Activated B cell treated with CpG ODN at 0.5 μM for 24 hours (primary cell): ENCODE measurements around the gene IGFLR1. TPM values are rescaled to one million over a fixed set of nuclear protein-coding genes. Genes with fewer than 3 reads are reported as not detected.
"Not testable (repeated sequence)": the region's sequence is repeated elsewhere in the genome, so short reads cannot be mapped to it uniquely, and the experiment has no call there.

ENCODE experiments used
- ATAC-seq: fragments of 200-7000 bp; cut with Tn5 transposase; one replicate; pipeline ENCODE4 v1.10.0; 2021; ENCODE audit warnings: low read depth, mild to moderate bottlenecking, moderate library complexity
- CTCF ChIA-PET: fragments of 350-600 bp; sonication (Branson Sonifier 250); formaldehyde crosslinking; loops from one replicate; lab custom pipeline; 2021; ENCODE audit warnings: antibody characterized with exemption; lab: Charles Lee
- POLR2A ChIA-PET: fragments of 350-600 bp; sonication (Branson Sonifier 250); formaldehyde crosslinking; loops from one replicate; lab custom pipeline; 2021; ENCODE audit warnings: antibody characterized with exemption; lab: Charles Lee
- DNase-seq: peaks from one replicate; pipeline ENCODE4 v3.0.0; 2022
- H3K27ac Mint-ChIP-seq: one replicate; pipeline ENCODE4 v1.8.0; 2020; ENCODE audit warnings: mixed read lengths
- H3K27me3 Mint-ChIP-seq: one replicate; pipeline ENCODE4 v1.8.0; 2021; ENCODE audit warnings: mixed read lengths
- H3K36me3 Mint-ChIP-seq: one replicate; pipeline ENCODE4 v1.8.0; 2021; ENCODE audit warnings: low read depth, mixed read lengths
- H3K4me1 Mint-ChIP-seq: one replicate; pipeline ENCODE4 v1.8.0; 2021; ENCODE audit warnings: mixed read lengths
- H3K4me3 Mint-ChIP-seq: one replicate; pipeline ENCODE4 v1.8.0; 2020; ENCODE audit warnings: mild to moderate bottlenecking, mixed read lengths
- H3K9me3 Mint-ChIP-seq: one replicate; pipeline ENCODE4 v1.8.0; 2020; ENCODE audit warnings: mixed read lengths
- intact Hi-C: fragments of 100-400 bp; cut with micrococcal nuclease; formaldehyde crosslinking; loops from one replicate; pipeline ENCODE4 v1.15.1; 2024
- total RNA-seq: library from RNA; stranded (reverse); gene quantifications from 2 replicates; pipeline ENCODE4 v1.2.3, GENCODE V29; 2022
- TF ChIP-seq, protein P1 (sequence below): fragments of 200-600 bp; IDR thresholded peaks from one replicate; pipeline ENCODE4 v1.8.0; 2022; ENCODE audit warnings: antibody characterized with exemption, mild to moderate bottlenecking

The IGFLR1 gene
- total RNA-seq, 1 donor from 2014 or later = 130 TPM

DNA sequence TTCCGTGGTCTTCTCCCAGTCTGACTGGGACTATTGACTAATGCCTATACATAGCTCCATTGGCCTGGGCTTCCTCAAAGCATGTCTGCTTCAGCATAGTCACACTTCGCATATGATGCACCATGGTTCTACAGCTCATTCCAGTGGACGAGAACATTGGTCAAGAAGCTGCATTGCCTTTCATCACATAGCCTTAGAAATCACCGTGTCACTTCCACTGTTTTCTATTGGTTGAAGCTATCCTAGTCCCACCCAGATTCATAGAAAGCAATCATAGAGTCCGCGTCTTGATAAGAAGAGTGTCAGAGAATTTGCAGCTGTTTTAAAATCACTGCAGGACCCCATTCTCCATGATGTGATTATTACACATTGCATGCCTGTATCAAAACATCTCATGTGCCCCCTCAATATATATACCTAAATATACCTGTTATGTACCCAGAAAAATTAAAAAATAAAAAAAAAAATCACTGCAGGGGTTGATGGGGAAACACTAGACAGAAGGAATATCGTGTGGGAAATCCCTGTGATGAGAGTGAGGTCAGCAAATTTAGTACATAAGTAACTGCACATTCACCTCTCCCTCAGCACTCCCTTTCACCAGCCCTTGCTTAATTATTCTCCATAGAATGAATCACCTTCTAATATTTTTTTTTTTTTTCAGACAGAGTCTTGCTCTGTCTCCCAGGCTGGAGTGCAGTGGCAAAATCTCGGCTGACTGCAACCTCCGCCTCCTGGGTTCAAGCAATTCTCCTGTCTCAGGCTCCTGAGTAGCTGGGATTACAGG, 31.0 kb upstream of the IGFLR1 start:
- DNase-seq (no peak), ATAC-seq (no peak)
- intact Hi-C loops = no loop called here
- Mint-ChIP-seq H3K4me3 (no peak overlapping the region), H3K27me3 (no peaks in the 10 kb centered on the region), H3K36me3 (peaks cover 5% of the 10 kb centered on the region), H3K27ac (no peak overlapping the region), H3K4me1 (peaks cover 9% of the 10 kb centered on the region), H3K9me3 (no peaks in the 10 kb centered on the region)
- POLR2A ChIA-PET = interaction anchor here (0.7 to 0.8 kb wide), 2 partner anchors 25 to 161 kb away, joined by 5 read pairs; partner anchors contain the start of genes HAUS5 and LIN37
- CTCF ChIA-PET = no interaction called here
- TF ChIP-seq, protein P1, sequence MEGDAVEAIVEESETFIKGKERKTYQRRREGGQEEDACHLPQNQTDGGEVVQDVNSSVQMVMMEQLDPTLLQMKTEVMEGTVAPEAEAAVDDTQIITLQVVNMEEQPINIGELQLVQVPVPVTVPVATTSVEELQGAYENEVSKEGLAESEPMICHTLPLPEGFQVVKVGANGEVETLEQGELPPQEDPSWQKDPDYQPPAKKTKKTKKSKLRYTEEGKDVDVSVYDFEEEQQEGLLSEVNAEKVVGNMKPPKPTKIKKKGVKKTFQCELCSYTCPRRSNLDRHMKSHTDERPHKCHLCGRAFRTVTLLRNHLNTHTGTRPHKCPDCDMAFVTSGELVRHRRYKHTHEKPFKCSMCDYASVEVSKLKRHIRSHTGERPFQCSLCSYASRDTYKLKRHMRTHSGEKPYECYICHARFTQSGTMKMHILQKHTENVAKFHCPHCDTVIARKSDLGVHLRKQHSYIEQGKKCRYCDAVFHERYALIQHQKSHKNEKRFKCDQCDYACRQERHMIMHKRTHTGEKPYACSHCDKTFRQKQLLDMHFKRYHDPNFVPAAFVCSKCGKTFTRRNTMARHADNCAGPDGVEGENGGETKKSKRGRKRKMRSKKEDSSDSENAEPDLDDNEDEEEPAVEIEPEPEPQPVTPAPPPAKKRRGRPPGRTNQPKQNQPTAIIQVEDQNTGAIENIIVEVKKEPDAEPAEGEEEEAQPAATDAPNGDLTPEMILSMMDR = no peak

DNA sequence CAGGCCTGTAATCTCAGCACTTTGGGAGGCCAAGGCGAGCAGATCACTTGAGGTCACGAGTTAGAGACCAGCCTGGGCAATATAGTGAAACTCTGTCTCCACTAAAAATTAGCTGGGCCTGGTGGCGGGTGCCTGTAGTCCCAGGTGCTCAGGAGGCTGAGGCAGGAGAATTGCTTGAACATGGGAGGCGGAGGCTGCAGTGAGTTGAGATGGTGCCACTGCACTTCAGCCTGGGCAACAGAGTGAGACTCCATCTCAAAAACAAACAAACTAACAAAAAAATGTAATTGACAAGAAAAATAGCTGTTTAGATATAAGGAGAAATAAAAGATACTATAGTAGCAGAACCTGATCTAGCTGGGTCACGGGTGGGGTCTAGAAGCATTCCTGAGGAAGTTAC, 30.1 kb upstream of the IGFLR1 start:
- H3K4me1 Mint-ChIP-seq, CTCF ChIA-PET, intact Hi-C loops, ATAC-seq, H3K9me3 Mint-ChIP-seq, H3K27ac Mint-ChIP-seq, H3K4me3 Mint-ChIP-seq, DNase-seq, H3K27me3 Mint-ChIP-seq: not testable (repeated sequence)
- POLR2A ChIA-PET = interaction anchor here (0.8 kb wide), 1 partner anchor 24 kb away, joined by 5 read pairs; the partner anchor contains the start of gene LIN37
- H3K36me3 Mint-ChIP-seq = peaks cover 11% of the 10 kb centered on the region

DNA sequence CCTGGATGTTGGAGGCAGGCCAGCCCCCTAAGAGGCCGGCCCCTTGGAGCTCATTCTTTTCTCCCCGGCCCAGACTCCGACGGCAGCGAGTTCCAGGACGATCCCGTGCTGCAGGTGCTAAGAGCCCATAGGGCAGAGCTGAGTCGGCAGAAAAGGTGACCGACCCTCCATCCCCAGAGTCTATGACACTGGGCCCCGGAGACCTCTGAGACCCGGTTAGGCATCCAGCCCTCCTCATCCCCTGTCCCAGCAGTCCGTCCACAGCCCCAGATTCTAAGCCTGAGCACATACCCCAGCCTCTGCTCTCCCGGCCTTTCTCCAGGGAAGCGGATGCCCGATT, 25.8 kb upstream of the IGFLR1 start:
- no peak overlapping the region for H3K4me3 Mint-ChIP-seq
- POLR2A ChIA-PET = no interaction called here

DNA sequence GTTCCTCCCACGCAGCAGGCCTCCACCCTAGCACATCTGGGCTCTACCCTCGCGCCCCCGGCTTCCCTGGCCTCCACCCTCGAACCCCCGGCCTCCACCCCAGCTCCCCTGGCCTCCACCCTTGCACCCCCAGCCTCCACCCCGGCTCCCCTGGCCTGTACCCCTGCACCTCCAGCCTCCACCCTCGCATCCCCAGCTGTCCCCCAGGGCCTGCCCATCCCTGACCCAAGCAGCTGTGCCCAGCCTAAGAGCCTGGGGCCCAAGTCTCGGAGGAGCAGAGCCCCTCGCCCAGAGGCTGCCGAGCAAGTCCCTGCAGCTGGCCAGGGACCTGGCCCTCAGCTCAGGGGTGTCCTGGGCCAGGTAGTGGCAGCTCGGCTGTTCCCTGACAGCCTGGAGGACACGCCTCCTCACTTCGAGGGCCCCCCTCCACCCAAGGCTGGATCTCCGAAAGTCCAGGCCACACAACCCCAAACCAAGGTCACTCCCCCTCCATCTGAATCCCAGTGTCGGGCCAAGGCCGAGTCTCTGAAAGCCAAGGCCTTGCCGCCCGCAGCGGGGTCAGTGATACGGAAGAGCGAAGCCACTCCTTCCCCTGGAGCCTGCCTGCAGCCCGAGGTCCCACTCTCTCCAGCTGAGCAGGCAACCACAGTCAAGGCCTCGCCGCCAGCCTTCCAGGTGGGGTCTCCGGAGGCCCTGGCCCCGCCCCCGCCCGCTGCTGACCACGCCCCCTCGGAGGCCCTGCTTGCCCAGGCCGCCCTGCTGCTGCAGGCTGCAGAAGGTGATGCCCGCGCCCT, 25.2 kb upstream of the IGFLR1 start:
- H3K4me1 Mint-ChIP-seq = no peaks in the 10 kb centered on the region
- ChIA-PET POLR2A (no interaction called here), CTCF (no interaction called here)
- no peaks in the 10 kb centered on the region for H3K27me3 Mint-ChIP-seq
- peaks cover 35% of the 10 kb centered on the region for H3K36me3 Mint-ChIP-seq
- ATAC-seq (no peak), DNase-seq (no peak)
- TF ChIP-seq, protein P1 = no peak
- H3K27ac Mint-ChIP-seq = no peak overlapping the region
- H3K9me3 Mint-ChIP-seq = no peaks in the 10 kb centered on the region
- intact Hi-C loops = no loop called here
- no peak overlapping the region for H3K4me3 Mint-ChIP-seq

More for the DNA sequence above, 25.8 kb upstream of the IGFLR1 start:
- intact Hi-C loops = no loop called here
- H3K36me3 Mint-ChIP-seq = peaks cover 35% of the 10 kb centered on the region
- CTCF ChIA-PET = no interaction called here
- no peaks in the 10 kb centered on the region for H3K9me3 Mint-ChIP-seq
- H3K27ac Mint-ChIP-seq = no peak overlapping the region
- H3K4me1 Mint-ChIP-seq = no peaks in the 10 kb centered on the region
- no peak for DNase-seq
- H3K27me3 Mint-ChIP-seq = no peaks in the 10 kb centered on the region
- no peak for ATAC-seq
- TF ChIP-seq, protein P1 = no peak

DNA sequence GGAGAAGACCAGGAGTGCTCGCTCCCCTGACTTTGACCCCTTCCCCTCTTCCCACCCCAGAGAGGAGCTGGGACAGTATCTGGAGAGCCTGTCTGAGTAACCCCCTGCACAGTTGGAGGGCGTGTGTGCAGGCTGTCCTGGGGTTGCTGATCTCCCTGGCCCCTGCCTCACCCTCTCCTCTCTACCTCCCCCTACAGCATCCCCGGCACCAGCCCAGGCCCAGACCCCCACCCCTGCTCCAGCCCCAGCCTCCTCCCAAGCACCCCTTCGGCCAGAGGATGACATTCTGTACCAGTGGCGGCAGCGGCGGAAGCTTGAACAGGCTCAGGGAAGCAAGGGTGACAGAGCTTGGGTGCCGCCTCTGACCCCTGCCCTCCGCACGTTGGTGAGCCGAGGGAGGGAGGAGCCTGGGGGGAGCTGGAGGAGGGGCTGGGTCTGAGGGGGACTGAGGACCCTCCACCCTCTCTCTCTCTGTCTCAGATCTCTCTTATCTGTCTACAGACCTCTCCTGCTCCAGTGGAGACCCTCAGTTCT, 24.4 kb upstream of the IGFLR1 start:
- H3K27ac Mint-ChIP-seq = no peak overlapping the region
- H3K4me3 Mint-ChIP-seq = no peak overlapping the region
- DNase-seq (no peak), ATAC-seq (no peak)
- intact Hi-C loops = no loop called here
- ChIA-PET POLR2A (no interaction called here), CTCF (no interaction called here)
- no peaks in the 10 kb centered on the region for H3K27me3 Mint-ChIP-seq
- TF ChIP-seq, protein P1 = no peak
- H3K36me3 Mint-ChIP-seq = peaks cover 41% of the 10 kb centered on the region
- no peaks in the 10 kb centered on the region for H3K4me1 Mint-ChIP-seq
- H3K9me3 Mint-ChIP-seq = no peaks in the 10 kb centered on the region
